ENCODE data around the gene PLAC8L1.

PLAC8L1 gene

DNA sequence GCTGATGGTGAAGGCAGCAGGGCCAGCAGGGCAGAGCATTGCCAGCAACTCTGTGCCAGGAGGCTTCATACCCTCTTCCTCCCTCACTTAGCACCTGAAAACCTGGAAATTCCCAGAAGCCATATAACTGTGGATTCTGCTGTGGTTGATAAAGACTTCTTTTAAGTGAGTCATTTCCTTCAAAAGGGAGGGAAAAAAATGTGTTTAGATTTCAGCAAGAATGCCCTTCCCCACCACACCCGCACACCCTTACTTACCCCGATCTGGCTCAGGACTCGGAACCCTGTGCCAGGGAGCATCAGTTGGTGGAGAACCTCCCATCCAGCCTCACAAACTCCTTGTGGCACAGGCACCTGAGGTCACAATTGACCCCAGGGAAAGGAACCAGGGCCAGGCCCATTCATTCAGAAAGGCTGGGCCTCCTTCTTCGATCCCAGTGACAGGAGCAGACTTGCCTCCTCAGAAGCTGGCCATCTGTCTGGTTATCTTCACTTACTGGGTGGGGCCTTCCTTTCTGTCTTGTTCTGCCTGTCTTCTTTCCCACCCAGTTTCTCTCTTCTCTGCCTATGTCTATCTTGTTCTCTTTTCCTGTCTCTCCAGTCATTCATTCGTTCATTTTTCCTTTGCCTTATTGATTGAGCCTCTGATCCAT lies 62.6 kb downstream of the PLAC8L1 start:
- DNase-seq (ENCODE audit: low spot score) = peak; percentile 47

DNA sequence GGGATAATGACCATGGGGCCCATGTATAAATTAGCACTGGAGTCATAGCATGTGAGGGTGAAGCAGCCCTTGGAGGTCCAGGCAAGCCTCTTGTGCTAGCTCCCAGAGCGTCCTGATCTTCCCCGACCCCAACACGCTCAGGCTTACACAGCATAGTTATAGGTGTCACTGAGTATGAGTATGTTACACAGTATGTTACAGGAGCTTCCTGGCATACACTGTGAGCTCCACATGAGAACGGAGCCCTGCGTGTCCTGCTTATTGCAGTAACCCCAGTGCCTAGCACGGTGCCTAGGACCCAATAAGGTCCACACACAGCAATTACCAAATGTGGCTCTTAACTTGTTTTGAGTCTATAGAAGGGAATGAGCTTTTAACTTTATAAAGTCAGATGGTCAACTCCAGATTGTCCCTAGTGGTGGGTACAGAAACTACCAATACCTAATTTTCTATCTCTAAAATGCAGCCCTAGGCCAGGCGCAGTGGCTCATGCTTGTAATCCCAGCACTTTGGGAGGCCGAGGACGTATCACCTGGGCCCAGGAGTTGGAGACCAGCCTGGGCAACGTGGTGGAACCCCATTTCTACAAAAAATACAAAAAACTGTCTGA lies 64.1 kb downstream of the PLAC8L1 start:
- peak; percentile 35 for DNase-seq (ENCODE audit: low spot score)

DNA sequence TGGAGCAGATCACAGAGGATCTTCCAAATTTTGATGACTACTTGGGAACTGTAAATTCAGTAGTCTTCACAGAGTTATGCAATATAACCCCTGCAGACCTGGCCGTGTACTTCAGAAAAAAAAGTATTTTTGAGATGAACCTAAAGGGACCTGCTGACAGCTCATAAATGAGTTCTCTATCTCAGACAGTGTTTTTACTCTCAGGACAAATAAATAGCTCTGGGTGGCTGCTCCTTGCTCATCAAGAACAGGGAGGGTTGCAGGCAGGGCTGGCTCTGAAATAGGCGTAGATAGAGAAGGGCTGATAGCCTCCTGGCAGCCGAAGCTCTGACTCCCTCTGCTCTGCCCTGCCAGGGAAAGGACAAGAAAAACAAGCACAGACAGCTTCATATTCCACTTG lies 64.8 kb downstream of the PLAC8L1 start:
- DNase-seq (ENCODE audit: low spot score) = no peak

DNA sequence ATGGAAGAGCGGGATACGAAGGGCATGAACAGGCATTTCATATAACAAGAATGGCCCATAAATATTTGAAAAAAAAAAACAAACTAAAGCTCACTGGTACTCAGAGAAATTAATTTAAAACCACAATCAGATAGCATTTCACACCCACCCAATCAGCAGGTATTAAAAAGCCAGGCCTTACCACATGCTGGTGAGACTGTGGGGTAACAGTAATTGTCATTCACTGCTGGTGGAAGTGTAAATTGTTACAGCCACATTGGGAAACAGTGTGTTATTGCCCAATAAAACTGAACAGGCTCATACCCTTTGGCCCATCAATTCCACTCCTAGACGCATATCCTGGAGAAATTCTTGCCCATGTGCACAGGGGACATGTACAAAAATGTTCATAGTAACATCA lies 66.0 kb downstream of the PLAC8L1 start:
- no peak for DNase-seq (ENCODE audit: low spot score)

DNA sequence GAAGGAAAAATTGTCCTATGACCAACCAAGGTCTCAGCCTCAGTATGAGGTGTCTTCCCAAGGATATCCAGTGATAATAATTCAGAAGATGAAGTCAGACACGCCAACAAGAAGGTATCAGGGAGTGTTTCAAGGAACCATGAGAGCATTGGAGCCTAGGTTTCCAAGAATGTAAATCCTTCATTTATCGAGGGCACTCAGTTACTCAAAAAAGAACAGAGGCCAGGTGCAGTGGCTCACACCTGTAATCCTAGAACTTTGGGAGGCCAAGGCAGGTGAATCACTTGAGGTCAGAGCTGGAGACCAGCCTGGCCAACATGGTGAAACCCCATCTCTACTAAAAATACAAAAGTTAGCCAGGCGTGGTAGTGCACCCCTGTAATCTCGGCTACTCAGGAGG lies 70.8 kb downstream of the PLAC8L1 start:
- DNase-seq (ENCODE audit: low spot score) = no peak
